DMS53 treated with DMSO at 0.1 percent for 48 hours (cell line): ENCODE results near the gene MRPL12.
"Not testable (repeated sequence)": the region's sequence is repeated elsewhere in the genome, so short reads cannot be mapped to it uniquely, and the experiment has no call there.

ENCODE experiments used
- DNase-seq: peaks from one replicate; lab custom pipeline; 2025; ENCODE audit not compliant: unreplicated experiment; lab: John Stamatoyannopoulos, UW

The MRPL12 gene

DNA sequence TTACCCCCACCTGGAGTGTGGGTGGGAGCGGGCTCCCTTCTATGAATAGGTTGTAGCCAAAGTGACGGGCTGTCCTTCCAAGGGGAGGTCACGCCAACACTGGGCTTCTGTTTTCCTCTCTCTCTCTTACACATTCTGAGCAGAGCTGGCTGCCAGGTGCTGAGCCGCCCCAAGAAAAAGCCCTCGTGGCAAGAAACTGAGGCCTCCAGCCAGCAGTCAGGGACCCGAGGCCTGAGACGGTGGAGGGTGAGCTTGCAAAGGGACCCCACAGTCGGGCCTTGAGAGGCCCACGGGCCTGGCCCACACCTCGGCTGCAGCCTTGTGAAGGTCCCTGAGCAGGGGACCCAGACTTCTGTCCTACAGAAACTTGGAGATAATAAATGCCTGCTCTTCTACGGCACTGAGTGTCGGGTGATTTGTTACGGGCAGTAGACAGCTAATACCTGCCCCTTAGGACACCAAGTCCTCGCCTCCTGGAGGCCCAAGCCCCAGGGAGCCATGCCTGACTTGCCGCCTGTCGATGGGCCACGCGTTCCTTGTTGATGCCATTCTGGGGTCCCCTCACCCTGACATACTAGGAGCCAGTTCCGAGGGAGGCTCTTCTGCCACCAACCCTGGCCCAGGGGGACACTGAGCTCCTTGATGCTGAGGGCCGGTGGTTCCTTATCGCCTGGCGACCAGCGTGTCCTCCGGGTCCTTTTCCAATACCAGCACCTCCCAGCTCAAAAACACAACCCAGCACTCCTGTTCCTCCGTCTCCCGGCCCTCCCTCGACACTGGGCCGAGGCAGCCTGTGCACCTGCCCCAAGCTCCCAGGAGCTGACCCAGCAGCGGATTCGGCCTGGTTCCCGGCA, 35.0 kb downstream of the MRPL12 start:
- no peak for DNase-seq

- DNase-seq: no peak
Measured at GRCh38 chr17:81738801-81739393, 35.7 kb downstream of the MRPL12 start.

DNA sequence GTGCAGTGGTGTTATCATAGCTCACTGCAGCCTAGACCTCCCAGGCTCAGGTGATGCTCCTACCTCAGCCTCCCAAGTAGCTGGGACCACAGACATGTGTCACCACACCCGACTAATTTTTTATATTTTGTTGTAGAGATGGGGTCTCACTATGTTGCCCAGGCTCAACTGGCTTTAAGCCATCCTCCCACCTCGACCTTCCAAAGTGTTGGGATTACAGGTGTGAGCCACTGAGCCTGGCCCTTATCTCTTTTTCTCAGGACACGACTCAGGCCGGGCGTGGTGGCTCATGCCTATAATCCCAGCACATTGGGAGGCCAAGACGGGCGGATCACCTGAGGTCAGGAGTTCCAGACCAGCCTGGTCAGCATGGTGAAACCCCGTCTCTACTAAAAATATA, 36.4 kb downstream of the MRPL12 start:
- not testable (repeated sequence) for DNase-seq

DNA sequence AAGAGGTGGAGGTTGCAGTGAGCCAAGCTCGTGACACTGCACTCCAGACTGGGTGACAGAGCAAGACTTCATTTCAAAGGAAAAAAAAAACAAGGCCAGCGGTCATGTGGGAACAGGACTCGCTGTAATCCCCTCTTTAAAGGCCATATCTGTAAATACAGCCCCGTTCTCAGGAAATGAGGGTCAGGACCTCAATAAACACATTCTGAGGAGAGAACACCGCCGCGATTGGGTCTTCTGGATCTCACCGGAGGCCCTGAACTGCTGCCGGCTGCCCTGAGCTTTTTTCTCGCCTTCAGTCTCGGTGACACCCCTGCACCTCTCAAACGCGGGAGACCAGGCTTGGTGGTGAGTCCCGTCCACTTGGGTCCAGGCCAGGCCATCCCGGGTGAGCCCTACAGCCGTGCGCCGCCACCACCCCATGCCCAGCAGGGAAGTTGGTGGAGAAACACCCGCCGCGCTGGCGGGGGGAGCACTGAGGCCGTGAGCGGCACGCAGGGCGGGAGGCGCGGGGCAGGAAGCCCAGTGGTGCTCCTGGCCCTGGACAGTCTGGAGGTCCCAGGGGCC, 37.3 kb downstream of the MRPL12 start:
- no peak for DNase-seq

DNA sequence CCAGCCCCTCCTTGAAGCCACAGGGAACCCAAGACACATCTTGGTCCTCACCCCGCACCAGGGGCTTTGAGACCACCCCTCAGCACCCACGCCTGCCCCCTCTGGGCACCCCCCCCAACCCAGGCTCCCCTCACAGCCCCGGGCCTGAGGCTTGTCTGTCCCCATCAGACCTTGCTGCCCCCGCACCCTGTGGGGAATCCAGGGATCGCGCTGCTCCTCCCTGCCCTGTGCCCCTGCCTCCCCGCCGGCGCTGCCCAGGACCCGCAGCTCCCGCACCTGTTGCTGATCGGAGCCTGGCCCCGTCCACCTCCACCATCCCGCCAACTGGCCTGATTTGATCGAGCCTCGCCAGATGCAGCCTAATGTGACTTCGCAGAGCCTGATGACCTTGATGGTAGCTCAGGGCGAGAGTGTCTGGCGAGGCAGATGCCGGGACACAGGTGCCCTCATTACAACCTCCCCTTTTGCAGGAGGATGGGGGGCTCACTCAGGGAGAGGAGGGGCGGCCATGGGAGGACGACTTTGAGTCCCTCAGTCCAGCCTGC, 38.0 kb downstream of the MRPL12 start:
- no peak for DNase-seq

DNA sequence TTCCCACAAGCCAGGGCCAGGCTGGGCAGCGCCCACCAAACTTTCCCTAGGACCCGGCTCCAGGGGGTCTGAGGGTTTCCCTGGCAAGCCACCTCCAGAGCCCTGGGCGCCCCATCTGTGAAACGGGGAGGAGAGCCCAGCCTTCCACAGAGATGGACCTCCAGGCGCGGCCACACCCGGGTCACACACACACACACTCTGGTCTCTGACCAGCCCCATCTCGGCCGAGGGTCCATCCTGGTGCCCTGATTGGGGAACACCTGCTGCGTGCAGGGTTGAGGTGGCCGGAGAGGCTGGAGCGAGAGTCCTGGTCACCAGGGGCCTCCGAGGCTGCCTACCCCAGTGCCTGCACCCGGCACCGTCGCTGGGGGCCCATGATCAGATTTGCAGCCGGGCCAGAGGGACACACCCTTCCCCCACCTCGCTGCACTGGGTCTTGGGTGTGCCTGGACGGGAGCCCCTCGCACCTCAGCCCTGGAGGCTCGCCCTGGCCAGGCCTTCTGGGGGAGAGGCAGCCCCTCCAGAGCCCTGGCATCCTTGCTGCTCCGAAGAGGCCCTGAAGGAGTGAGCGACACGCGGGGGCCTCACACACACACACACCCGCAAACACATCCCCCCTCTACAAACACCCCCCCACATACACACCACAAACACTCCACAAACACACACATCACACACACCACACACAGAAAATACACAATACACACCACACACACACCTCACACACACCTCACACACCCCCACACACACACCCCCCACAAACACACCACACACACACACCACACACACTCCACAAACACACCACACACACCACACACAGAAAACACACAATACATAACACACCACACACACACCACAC, 38.7 kb downstream of the MRPL12 start:
- no peak for DNase-seq
